ENCODE results near the gene U2SURP. TPM values are rescaled to one million over a fixed set of nuclear protein-coding genes. Genes with fewer than 3 reads are reported as not detected.

Gene U2SURP
- total and polyA plus RNA-seq, 10 of the 15 experiments (the other 5 are each of a cell fraction or from before 2014, with no cell fraction given) = 76.3 to 277 (median 150) TPM

DNA sequence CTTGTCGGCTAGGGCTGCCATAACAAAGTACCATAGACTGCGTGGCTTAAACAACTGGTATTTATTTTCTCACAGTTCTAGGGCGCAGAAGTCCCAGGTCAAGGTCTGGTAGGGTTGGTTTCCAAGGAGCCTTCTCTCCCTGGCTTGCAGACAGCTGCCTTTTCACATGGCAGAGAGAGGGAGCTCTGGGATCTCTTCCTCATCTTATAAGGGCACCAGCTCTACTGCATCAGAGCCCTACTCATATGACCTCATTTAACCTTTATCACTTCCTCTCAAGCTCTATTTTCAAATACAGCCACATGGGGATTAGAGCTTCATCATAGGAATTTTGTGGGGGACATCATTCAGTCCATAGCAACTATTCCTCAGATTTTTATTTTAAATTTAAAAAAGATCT, 20.3 kb upstream of the U2SURP start (continued):
- TF ChIP-seq HDAC6 (IDR thresholded peaks at IDR 0.05; ENCODE audit: unreplicated experiment) = no peak
- TF ChIP-seq POU2F2 (IDR thresholded peaks at IDR 0.05; ENCODE audit: borderline replicate concordance, low read depth, low read length) = no peak
- TF ChIP-seq LARP7 (IDR thresholded peaks at IDR 0.05) = no peak

- H3K9ac ChIP-seq (ENCODE audit: control insufficient read depth, insufficient read depth, low read length) = no peak overlapping the region
- no peaks in the 10 kb centered on the region for H4K20me1 ChIP-seq (ENCODE audit: control insufficient read depth, insufficient read depth)
- H2AFZ ChIP-seq (ENCODE audit: control insufficient read depth, low read depth, low read length) = no peak overlapping the region
- TF ChIP-seq PBX3 (IDR thresholded peaks at IDR 0.05; ENCODE audit: insufficient replicate concordance, low read depth, low read length) (no peak), CHD4 (IDR thresholded peaks at IDR 0.05) (no peak), GATAD2B (conservative IDR thresholded peaks at IDR 0.05; ENCODE audit: low read depth) (no peak), MTA2 (IDR thresholded peaks at IDR 0.05; ENCODE audit: low read depth) (no peak)
- no peaks in the 10 kb centered on the region for H3K9me3 ChIP-seq (replicated peaks; ENCODE audit: control insufficient read depth, insufficient read depth, low read length)
- no peaks in the 10 kb centered on the region for H3K79me2 ChIP-seq (ENCODE audit: control insufficient read depth, insufficient read depth, low read length)
- H3K4me2 ChIP-seq (ENCODE audit: control insufficient read depth, insufficient read depth) = no peak overlapping the region
- no peaks in the 10 kb centered on the region for H3K36me3 ChIP-seq (ENCODE audit: control insufficient read depth in 2 of 2, insufficient read depth in 2 of 2, low read length in 1 of 2)
- ChIA-PET CTCF (interaction anchor here (0.6 to 5.5 kb wide), 4 partner anchors 9 to 1454 kb away, joined by 3 to 48 read pairs (median 6); no protein-coding TSS in a partner anchor), SMC1A (ENCODE audit: uncharacterized antibody, unreplicated experiment) (interaction anchor here (0.9 to 2.2 kb wide), 5 partner anchors 9 to 153 kb away, joined by 3 to 9 read pairs (median 4); no protein-coding TSS in a partner anchor), POLR2A (interaction anchor here (0.6 kb wide), 1 partner anchor 546 kb away, joined by 5 read pairs; no protein-coding TSS in a partner anchor), RAD21 (ENCODE audit: unreplicated experiment) (interaction anchor here (0.5 kb wide), 1 partner anchor 354 kb away, joined by 3 read pairs; no protein-coding TSS in a partner anchor)
- DNase-seq (ENCODE audit: low read depth, low spot score) = no peak
- BruUV-seq (replicated peaks) = no TSS peak
- ATAC-seq = no peak
- H3K4me1 ChIP-seq (ENCODE audit: control insufficient read depth, insufficient read depth, low read length) = no peaks in the 10 kb centered on the region
- no peak overlapping the region for H3K4me3 ChIP-seq
- no peak for FAIRE-seq
- 58% methylated on average over 7 of the region's 7 CpGs for WGBS (ENCODE audit: insufficient coverage, insufficient replicate concordance, low lambda C conversion rate, missing lambda C conversion rate)
- in situ Hi-C loops (cut with MboI) = no loop called here
- H3K27me3 ChIP-seq (replicated peaks in 1 of 2; ENCODE audit: control insufficient read depth in 2 of 2, insufficient read depth in 2 of 2, low read length in 1 of 2) = no peaks in the 10 kb centered on the region
- H3K27ac ChIP-seq (ENCODE audit: control insufficient read depth, insufficient read depth) = no peak overlapping the region
- intact Hi-C loops (cut with micrococcal nuclease; ENCODE audit: unreplicated experiment) = no loop called here
Measured at GRCh38 chr3:142982038-142982773, 19.2 kb upstream of the U2SURP start.
